GM18868 (cell line): ENCODE results near the gene OTP.

Experiments used
- ATAC-seq: cut with Tn5 transposase; IDR thresholded peaks from one replicate; pipeline ENCODE4 v1.9.1; 2021; ENCODE audit warnings: mild to moderate bottlenecking, moderate library complexity; ENCODE audit not compliant: unreplicated experiment

Gene OTP

DNA sequence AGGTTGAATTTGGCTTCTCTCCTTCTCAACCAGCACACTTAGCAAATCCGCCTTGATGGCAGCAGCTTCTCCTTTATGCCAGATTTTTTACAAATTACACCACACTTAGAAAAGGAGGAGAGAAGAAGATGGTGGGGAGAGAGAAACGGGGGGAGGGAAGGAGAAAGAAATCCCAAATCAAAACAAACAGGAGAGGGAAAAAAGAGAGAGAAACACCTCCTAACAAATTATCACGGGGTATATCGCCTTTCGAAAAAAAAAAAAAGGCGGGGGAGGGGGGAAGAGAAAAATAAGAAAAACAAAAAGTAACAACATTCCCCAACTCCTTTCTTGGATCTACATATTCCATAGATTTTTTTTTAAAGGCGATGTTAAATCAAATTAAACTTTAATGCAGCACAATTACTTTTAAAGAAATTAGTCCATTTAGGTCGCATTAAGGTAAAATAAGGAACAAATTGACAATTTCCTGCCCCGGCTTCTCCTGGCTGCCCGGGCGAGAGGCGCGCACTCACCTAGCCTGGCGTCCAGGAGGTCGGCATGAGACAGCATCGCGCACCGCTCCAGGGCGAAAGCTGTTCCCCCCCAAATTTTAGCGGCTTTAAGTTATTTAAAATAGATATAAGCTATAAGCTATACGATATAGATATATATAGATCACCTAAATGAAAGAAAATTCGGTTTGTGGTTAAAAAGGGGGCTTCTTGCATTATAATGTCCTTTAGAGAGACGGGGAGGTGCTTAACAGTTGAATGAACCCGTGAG, at the start of gene OTP:
Gene OTP, minus strand, starts transcription at position 716 of the 765 bp plus-strand sequence. Its CDS starts 164 bp downstream, at position 552.
- ATAC-seq = no peak

DNA sequence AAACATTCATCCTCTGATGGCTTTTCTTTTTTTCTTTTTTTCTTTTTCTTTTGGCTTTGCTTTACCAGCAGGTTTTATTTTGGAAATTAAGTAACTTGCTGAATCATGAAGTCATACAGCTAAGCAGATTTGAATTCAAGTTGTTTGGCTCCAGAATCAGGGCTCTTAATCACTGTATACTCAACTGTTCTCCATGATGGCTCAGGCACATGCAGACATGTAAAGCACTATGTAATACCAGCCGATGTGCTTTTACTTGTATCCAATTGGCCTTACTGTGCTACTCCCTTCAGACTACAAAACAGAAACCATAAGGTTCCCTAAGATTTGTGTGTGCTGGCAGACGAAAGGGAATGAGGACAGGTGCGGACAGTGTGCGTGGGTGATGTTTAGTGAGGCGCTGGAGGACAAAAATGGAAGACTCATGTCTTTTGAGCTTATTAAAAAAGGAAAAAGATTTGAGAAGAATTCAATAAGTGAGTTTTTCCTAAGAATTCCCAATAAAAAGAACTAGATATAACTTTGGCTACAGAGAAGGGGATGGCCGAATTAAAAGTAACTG, 44.7 kb upstream of the OTP start:
- no peak for ATAC-seq

DNA sequence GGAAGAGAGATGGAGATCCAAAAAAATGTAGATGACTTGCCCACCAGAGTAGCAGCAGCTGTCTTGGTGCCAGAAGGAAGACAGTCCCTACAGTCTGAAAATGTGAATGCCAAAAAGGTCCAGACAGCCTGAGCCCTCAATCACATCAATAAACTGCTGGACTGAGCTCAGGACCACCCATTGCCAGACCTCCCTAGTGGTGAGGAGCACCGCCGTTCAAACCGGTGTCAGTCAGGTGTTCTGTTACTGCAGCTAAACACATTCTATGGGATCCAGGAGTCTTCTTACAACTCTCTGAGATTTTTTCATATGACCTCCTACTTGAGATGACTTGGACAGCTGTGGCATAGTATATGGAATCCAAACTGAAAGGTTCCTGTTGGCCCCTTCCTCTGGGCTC, 32.0 kb upstream of the OTP start:
- no peak for ATAC-seq

DNA sequence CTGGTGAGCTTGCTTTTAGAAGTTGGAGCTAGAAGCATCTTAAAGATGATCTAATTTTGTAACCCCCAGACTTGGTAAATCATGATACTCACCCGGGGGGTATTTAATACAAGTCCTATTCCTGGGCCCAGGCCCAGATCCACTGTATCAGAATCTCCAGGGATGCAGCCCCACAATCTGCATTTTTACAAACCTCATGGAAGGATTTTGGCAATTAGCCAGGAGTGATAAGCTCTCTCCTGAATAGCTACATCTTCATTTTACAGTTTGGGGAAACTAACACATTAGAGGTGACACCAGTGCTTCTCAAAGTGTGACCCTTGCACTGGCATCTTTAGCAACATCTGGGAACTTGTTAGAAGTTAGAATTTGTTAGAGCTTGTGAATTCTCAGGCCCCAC, 31.2 kb upstream of the OTP start:
- no peak for ATAC-seq

GRCh38 chr5:77663090-77663863, 24.8 kb upstream of the OTP start:
- ATAC-seq = no peak

GRCh38 chr5:77662635-77663034, 24.1 kb upstream of the OTP start:
- peak; percentile 43 for ATAC-seq

GRCh38 chr5:77658662-77659061, 20.1 kb upstream of the OTP start:
- no peak for ATAC-seq

DNA sequence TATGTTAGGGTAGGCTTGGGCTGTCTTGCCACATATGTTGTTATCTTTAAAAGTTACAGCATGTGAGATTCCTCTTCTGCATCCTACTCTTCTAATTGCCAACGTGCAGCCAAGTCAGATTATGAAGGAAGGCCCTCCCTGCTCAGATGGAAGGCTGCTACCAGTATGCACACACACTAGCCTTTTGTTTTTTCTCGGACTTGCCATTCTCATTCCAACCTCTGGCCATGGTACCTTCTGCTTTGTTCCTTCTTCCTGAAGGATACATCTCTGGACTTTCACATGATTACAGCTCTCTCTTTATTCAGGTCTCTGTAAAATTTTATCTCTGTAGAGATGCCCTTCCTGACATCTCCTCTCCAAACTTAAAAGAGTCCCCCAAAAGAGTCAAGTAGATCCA, 12.8 kb upstream of the OTP start:
- ATAC-seq = no peak

GRCh38 chr5:77650686-77651085, 12.2 kb upstream of the OTP start:
- no peak for ATAC-seq

DNA sequence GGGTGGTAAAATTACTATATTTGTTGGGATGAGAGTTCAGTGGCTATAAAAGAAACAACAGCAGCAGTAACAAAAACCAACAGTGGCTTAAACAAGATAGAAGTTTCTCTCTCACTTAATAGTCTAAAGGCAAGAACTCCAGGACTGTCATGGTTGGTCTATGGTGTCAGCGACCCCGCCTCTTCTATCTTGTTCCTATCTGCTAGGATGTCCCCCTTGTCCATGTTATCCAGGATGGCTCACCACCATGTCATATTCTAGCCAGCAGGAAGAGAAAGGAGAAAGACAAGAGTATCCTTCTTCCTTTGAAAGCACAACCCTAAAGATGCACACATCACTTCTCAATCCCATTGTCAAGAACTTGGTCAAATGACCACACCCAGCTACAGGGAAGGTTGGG, 11.3 kb upstream of the OTP start:
- no peak for ATAC-seq

DNA sequence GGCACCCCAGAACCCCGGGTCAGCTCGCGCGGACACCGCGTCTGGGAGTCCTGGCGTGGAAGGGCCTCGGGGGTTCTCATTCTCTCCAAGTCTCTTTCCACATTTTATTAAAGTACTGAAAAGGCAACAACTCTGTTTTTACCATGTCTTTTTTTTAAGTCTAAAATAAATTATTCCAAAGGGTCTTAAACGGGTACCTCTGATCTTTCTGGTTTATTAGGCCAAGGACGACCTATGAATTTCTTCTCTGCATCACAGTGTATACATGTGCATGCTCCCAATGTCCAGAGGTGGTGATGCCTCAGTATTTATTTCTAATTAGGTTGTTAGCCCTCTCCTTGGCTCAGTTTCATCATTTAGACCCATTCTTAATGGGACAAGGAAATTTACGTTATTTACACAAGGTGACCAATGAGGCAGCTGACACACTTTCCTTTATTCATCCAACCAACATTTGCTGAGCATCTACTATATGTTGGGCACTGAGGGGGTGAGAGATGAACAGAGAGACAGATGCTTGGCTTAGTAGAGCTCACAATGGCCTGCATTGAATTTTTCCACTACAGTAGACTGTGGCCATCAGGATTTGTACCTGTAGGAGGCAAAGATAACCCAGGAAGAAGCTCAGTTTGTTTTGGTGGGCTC, 7.6 kb upstream of the OTP start:
- no peak for ATAC-seq

DNA sequence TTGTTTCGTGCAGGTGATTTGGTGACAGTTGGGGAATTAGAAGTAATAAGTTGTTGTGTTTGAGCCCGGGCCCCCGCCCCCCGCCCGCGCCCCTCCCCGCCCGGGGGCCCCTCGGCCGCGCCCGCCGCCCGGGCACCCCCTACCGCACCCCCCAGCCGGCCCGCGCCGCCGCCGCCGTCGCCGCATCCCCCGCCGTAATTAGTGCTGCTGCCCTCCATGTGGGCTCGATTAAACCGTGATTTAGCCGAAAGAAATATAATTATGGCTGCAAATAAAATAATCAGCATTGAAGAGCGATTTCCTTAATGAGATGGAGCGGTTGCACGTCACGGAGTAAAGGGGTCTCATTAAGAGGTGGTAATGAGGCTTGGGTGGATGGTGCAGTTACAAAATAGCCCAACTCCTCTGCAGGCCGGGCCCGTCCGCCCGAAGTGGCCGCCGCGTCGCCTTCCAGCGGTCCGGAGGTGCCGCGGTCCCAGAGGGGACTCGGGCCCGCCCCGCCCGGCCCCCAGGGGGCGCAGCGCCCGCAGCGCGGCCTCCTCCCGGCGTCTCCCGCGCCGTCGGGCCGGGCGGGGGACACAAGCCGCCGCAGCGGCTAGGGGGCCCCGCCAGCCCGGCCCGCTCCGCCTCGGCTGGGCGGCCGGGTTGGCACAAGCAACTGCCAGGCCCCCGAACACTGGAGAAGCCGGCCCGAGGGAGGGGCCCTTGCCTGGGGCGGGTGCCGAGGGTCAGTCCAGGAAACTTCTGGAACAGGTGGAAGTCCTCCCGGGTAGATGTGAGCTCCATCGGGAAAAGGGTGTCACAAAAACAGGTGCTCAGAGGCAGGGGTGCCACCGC, 6.9 kb upstream of the OTP start:
- peak; percentile 76 for ATAC-seq

GRCh38 chr5:77644371-77645157, 6.1 kb upstream of the OTP start:
- no peak for ATAC-seq

- ATAC-seq = no peak
Observed at GRCh38 chr5:77643654-77644370, 5.3 kb upstream of the OTP start.

GRCh38 chr5:77642738-77643653, 4.5 kb upstream of the OTP start:
- ATAC-seq = no peak

DNA sequence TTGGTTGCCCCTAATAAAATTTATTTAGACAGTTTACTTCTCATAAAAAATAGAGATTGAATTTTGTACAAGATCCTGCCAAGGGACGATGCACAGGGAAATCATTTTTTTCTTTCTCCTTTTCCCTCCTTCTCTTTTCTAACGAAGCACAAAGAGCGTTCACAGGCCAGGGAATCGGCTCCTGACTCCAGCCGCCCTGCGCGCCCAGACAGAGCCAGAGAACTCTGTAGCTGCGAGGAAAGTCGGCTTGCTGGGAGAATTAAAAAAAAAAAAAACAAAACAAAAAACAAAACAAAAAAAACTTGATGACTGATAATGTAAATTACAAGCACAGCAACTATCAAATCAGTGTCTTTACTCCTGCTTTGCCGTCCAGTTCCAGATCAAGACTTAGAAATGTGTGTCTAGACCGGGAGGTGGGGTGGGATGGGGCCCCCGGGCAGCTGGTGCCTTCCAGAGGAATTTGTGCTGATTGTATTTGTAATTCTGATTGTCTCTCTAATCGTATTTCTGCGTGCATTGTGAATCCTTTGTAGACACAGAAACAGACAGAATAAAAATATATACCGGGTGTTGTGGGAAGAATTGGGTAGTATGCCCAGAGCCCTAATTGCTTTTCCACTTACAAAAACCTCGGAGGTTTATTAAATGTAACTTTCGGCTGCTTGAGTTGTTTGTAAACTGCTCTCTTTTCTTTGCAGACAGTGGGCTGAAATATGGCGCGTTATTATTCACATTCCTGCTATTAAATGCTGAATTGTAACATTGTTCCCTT, 3.6 kb upstream of the OTP start:
- ATAC-seq = no peak

DNA sequence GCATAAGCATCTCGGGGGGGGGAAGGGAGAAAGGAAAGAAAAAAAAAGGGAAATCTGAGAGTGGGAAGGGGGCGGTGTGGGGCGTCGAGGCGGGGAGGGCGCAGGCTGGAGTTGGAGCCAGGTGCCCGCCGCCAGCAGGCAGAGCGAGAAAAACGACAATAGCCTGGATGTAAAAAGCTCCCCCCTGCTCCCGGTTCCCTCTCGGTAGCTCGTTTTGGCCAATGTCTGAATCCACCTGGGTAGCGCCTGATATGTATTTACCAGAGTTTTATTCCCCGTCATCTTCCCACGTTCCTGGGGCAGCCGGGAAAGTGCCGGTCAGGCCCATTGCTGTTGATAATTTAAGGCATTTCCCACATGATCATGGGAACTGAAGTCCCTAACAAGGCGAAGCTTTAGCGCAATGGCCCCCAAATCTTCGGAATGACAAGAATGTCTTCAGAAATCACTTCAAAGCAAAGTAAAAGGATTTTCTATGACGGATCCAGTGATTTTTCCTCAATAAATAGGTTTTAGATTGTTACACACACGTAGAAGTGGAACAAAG, 3.0 kb upstream of the OTP start:
- no peak for ATAC-seq
